Neural cell (in vitro differentiated cells): ENCODE measurements around the gene ZNF862. TPM values are rescaled to one million over a fixed set of nuclear protein-coding genes. Genes with fewer than 3 reads are reported as not detected.

ENCODE experiments used
- H2AFZ ChIP-seq: fragments of 200-600, 300-800 bp; sonication (generic), shearing (Covaris generic); 2 replicates; pipeline ENCODE4 v1.6.0; 2014; ENCODE audit warnings: low read depth, mild to moderate bottlenecking, antibody characterized with exemption, low read length, moderate library complexity
- H3F3A ChIP-seq: fragments of 200-600 bp; shearing (Covaris generic); 2 replicates; pipeline ENCODE4 v1.6.1; 2016; ENCODE audit warnings: mild to moderate bottlenecking, moderate library complexity, mixed read lengths, antibody characterized with exemption, low read length; ENCODE audit not compliant: insufficient read depth, poor library complexity, severe bottlenecking
- H3K27ac ChIP-seq: fragments of 200-600, 300-800 bp; sonication (generic), shearing (Covaris generic); 2 replicates; pipeline ENCODE4 v1.5.1; 2014; ENCODE audit warnings: mild to moderate bottlenecking, low read length, moderate library complexity
- H3K27me3 ChIP-seq: fragments of 300-800, 200-600 bp; sonication (generic), shearing (Covaris generic); 2 replicates; pipeline ENCODE4 v1.6.0; 2014; ENCODE audit warnings: mild to moderate bottlenecking, low read depth, low read length, moderate library complexity; ENCODE audit not compliant: insufficient read depth
- H3K36me3 ChIP-seq: fragments of 300-800, 200-600 bp; sonication (generic), shearing (Covaris generic); 2 replicates; pipeline ENCODE4 v1.5.1; 2014; ENCODE audit warnings: mild to moderate bottlenecking, antibody characterized with exemption, low read length, moderate library complexity; ENCODE audit not compliant: insufficient read depth
- H3K4me2 ChIP-seq: fragments of 300-800, 200-600 bp; sonication (generic), shearing (Covaris generic); 2 replicates; pipeline ENCODE4 v1.6.0; 2014; ENCODE audit warnings: mild to moderate bottlenecking, low read length
- H3K4me3 ChIP-seq: fragments of 300-800, 200-600 bp; sonication (generic), shearing (Covaris generic); 2 replicates; pipeline ENCODE4 v1.5.1; 2014; ENCODE audit warnings: mild to moderate bottlenecking, low read length, moderate library complexity
- H3K79me2 ChIP-seq: fragments of 200-600 bp; shearing (Covaris generic); replicated peaks from 2 replicates; pipeline ENCODE4 v1.6.0; 2014; ENCODE audit warnings: mild to moderate bottlenecking, low read length, moderate library complexity; ENCODE audit not compliant: insufficient read depth
- H3K9ac ChIP-seq: fragments of 300-800, 200-600 bp; sonication (generic), shearing (Covaris generic); 2 replicates; pipeline ENCODE4 v1.6.1; 2016; ENCODE audit warnings: mild to moderate bottlenecking, low read length, mixed read lengths
- H3K9me2 ChIP-seq: fragments of 200-600 bp; shearing (Covaris generic); 2 replicates; pipeline ENCODE4 v1.6.1; 2016; ENCODE audit warnings: mild to moderate bottlenecking, low read length, mixed read lengths; ENCODE audit not compliant: insufficient read depth
- H3K9me3 ChIP-seq: fragments of 200-600, 300-800 bp; sonication (generic), shearing (Covaris generic); 2 replicates; pipeline ENCODE4 v1.6.1; 2016; ENCODE audit warnings: mild to moderate bottlenecking, mixed run types, low read length, moderate library complexity, mixed read lengths
- H4K20me1 ChIP-seq: fragments of 200-600 bp; shearing (Covaris generic); 2 replicates; pipeline ENCODE4 v1.6.1; 2016; ENCODE audit warnings: mild to moderate bottlenecking, mixed run types; ENCODE audit not compliant: insufficient read depth
- EP300 ChIP-seq: fragments of 450-650 bp; conservative IDR thresholded peaks from 2 replicates; pipeline ENCODE4 v1.6.1; 2014; ENCODE audit warnings: antibody characterized with exemption, mild to moderate bottlenecking, moderate library complexity; ENCODE audit not compliant: poor library complexity, severe bottlenecking
- EZH2 ChIP-seq: fragments of 200-600, 300-800 bp; shearing (Covaris generic), sonication (generic); IDR thresholded peaks from 2 replicates; pipeline ENCODE4 v1.6.1; 2014; ENCODE audit warnings: antibody characterized with exemption, low read length, borderline replicate concordance, mild to moderate bottlenecking; ENCODE audit not compliant: insufficient read depth, poor library complexity, severe bottlenecking
- MXI1 ChIP-seq: fragments of 450-650 bp; conservative IDR thresholded peaks from 2 replicates; pipeline ENCODE4 v1.6.1; 2014; ENCODE audit warnings: antibody characterized with exemption, mild to moderate bottlenecking; ENCODE audit not compliant: poor library complexity, severe bottlenecking
- POLR2AphosphoS5 ChIP-seq: IDR thresholded peaks from 2 replicates; pipeline ENCODE4 v1.6.1; 2012
- RAD21 ChIP-seq: fragments of 450-650 bp; conservative IDR thresholded peaks from 2 replicates; pipeline ENCODE4 v1.6.1; 2014; ENCODE audit warnings: antibody characterized with exemption, mild to moderate bottlenecking, moderate library complexity
- SMC3 ChIP-seq: fragments of 450-650 bp; conservative IDR thresholded peaks from 2 replicates; pipeline ENCODE4 v1.6.1; 2014; ENCODE audit warnings: antibody characterized with exemption, mild to moderate bottlenecking, moderate library complexity; ENCODE audit not compliant: poor library complexity
- TAF1 ChIP-seq: IDR thresholded peaks from 2 replicates; pipeline ENCODE4 v1.6.1; 2012; ENCODE audit warnings: low read depth
- polyA plus RNA-seq: library from polyadenylated mRNA; depleted of rRNA; stranded (reverse); fragments of >200 nt; gene quantifications from 2 replicates; pipeline ENCODE4 v1.2.3, GENCODE V29; 2014
- TF ChIP-seq, protein P1 (sequence below): IDR thresholded peaks from 2 replicates; pipeline ENCODE4 v1.6.1; 2012; ENCODE audit warnings: borderline replicate concordance
- TF ChIP-seq, protein P2 (sequence below): fragments of 450-650 bp; IDR thresholded peaks from 2 replicates; pipeline ENCODE4 v1.5.1; 2014; ENCODE audit warnings: antibody characterized with exemption, mild to moderate bottlenecking, moderate library complexity; ENCODE audit not compliant: poor library complexity, severe bottlenecking

Gene ZNF862
- polyA plus RNA-seq, 1 donor from 2014 or later, result 19.0 TPM

DNA sequence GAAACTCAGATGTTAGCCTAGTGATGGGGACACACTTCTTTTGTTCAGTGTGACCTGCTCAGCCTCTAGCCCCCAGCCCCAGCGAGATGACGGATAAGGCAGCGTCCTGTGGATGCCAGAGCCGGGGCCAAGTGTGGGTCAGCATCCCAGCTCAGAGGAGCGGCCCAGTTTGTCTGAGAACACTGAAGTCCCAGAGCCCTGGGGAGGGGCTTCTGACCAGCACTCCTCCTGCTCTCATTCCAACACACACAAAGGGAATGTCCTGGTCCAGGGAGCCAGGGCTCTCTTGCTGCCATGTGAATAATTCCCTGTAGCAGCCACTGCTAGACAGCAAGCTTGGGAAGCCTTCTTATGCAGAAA is 31.1 kb downstream of the ZNF862 start:
- Histone ChIP-seq H3K9me2 (no peaks in the 10 kb centered on the region), H3K9me3 (no peaks in the 10 kb centered on the region), H3K27me3 (no peaks in the 10 kb centered on the region), H3K27ac (no peak overlapping the region), H4K20me1 (no peaks in the 10 kb centered on the region), H3K4me3 (no peak overlapping the region), H2AFZ (no peak overlapping the region), H3K79me2 (peaks cover 3% of the 10 kb centered on the region), H3K36me3 (no peaks in the 10 kb centered on the region), H3K9ac (no peak overlapping the region), H3K4me2 (no peak overlapping the region), H3F3A (no peaks in the 10 kb centered on the region)
- TF ChIP-seq EP300 (no peak), MXI1 (no peak), SMC3 (no peak), POLR2AphosphoS5 (no peak), EZH2 (no peak), TAF1 (no peak), RAD21 (no peak)
- TF ChIP-seq, protein P1, sequence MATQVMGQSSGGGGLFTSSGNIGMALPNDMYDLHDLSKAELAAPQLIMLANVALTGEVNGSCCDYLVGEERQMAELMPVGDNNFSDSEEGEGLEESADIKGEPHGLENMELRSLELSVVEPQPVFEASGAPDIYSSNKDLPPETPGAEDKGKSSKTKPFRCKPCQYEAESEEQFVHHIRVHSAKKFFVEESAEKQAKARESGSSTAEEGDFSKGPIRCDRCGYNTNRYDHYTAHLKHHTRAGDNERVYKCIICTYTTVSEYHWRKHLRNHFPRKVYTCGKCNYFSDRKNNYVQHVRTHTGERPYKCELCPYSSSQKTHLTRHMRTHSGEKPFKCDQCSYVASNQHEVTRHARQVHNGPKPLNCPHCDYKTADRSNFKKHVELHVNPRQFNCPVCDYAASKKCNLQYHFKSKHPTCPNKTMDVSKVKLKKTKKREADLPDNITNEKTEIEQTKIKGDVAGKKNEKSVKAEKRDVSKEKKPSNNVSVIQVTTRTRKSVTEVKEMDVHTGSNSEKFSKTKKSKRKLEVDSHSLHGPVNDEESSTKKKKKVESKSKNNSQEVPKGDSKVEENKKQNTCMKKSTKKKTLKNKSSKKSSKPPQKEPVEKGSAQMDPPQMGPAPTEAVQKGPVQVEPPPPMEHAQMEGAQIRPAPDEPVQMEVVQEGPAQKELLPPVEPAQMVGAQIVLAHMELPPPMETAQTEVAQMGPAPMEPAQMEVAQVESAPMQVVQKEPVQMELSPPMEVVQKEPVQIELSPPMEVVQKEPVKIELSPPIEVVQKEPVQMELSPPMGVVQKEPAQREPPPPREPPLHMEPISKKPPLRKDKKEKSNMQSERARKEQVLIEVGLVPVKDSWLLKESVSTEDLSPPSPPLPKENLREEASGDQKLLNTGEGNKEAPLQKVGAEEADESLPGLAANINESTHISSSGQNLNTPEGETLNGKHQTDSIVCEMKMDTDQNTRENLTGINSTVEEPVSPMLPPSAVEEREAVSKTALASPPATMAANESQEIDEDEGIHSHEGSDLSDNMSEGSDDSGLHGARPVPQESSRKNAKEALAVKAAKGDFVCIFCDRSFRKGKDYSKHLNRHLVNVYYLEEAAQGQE, result no peak
- TF ChIP-seq, protein P2, sequence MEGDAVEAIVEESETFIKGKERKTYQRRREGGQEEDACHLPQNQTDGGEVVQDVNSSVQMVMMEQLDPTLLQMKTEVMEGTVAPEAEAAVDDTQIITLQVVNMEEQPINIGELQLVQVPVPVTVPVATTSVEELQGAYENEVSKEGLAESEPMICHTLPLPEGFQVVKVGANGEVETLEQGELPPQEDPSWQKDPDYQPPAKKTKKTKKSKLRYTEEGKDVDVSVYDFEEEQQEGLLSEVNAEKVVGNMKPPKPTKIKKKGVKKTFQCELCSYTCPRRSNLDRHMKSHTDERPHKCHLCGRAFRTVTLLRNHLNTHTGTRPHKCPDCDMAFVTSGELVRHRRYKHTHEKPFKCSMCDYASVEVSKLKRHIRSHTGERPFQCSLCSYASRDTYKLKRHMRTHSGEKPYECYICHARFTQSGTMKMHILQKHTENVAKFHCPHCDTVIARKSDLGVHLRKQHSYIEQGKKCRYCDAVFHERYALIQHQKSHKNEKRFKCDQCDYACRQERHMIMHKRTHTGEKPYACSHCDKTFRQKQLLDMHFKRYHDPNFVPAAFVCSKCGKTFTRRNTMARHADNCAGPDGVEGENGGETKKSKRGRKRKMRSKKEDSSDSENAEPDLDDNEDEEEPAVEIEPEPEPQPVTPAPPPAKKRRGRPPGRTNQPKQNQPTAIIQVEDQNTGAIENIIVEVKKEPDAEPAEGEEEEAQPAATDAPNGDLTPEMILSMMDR, result no peak

DNA sequence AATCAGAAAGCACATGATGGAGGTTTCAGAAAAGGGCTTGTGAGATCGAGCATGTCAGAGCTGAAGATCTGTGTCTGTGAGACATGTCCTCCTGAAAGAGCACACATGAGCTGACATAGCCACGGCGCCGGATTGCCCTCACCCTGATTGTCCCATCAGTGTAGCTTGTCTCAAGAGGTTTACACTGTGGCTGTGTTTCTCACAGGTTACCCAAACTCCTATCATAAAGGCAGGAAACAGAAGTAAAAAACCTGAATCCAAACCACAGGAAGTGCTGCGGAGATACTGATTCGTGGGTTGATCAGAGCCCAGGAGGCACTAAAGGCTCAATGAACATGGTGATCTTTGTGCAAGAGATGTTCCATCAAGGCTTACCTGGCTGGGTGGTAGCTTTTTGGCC is 31.7 kb downstream of the ZNF862 start:
- Histone ChIP-seq H3K27ac (no peak overlapping the region), H3K36me3 (no peaks in the 10 kb centered on the region), H3K4me3 (no peak overlapping the region), H3K27me3 (no peaks in the 10 kb centered on the region), H3K9me2 (no peaks in the 10 kb centered on the region), H3K4me2 (no peak overlapping the region), H2AFZ (no peak overlapping the region), H3K9me3 (no peaks in the 10 kb centered on the region), H3K9ac (no peak overlapping the region), H3F3A (no peaks in the 10 kb centered on the region), H4K20me1 (no peaks in the 10 kb centered on the region), H3K79me2 (peaks cover 9% of the 10 kb centered on the region)
- TF ChIP-seq, protein P2, result no peak
- TF ChIP-seq TAF1, result no peak
- TF ChIP-seq EP300, result no peak
- no peak for TF ChIP-seq MXI1
- TF ChIP-seq POLR2AphosphoS5, result no peak
- no peak for TF ChIP-seq SMC3
- TF ChIP-seq, protein P1, result no peak
- TF ChIP-seq RAD21, result no peak
- TF ChIP-seq EZH2, result no peak
